ENCODE data around the gene RGS10.

The RGS10 gene

GRCh38 chr10:119517235-119518141 lies 25.0 kb downstream of the RGS10 start:
- no peak for DNase-seq

DNA sequence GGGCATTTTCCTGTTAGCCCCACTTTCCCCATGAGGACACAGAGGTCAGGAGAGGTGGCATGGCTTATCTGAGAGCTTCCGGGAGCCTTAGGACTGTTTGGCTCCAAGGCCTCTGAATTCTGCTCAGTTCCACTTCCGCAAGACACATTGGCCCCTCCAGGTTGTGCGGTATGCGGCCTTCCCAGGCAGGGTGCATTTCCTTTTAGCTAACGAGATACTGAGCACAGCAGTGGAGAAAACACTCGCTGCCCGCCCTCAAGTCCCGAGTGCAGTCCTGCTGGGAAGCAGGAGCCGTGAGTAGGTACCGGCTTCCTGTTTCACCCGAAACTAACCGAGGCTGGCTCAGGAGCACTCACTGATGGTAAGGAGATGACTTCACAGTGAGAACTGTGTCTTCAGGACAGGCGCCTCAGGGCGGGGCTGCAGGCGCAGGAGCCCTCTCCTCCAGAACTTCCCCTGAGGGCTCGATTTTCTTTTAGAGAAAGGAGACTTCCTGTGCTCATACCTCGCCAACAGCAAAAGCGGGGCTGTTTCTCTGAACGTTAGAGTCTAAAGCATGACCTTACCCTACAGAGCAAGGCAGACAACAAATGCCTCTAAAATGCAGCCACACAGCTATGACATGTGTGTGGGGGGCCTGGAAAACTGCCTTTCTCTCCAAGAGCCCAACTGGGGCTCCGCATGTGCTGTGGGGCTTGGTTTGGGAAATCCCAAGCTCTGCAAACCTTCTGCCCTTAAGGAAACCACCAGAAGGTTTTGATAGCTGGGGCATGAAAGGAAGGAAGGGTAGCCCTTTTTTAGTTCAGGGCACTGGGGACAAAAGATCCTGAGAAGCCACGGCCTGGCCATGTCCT lies 25.9 kb downstream of the RGS10 start:
- no peak for DNase-seq

GRCh38 chr10:119515511-119516045 lies 26.9 kb downstream of the RGS10 start:
- no peak for DNase-seq

GRCh38 chr10:119514819-119515218 lies 27.7 kb downstream of the RGS10 start:
- no peak for DNase-seq

DNA sequence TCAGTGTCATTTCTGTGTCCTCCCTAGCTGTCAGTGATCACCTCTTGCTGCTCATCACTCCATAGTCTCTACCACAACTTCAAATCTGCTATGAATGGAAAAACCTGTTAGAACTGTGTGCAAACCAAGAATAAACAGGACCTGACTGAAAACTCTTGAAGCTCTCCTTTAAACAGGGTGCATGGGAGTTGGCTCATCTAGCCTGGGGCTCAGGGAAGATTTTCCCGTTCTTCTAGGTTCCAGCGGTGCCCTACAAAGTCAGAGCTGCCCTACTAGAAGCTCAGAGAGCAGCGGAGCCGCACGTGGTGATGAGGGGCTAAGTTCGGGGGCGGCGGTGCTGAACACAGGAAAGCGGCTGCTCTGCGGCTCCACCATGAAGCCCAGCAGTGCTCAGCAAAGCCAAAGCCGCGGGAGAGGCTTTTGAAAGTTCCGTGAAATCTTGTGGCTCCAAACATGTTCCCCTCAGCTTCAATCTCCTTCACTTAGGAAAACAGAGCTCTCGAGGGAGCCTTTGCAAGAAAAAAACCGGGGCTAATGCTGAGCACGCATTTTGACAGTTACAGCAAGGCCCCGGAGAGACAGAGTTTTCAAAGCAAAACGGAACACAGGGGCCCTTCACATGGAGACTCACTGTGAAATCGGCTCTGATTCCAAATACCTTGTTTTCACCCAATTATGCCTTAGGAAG lies 30.5 kb downstream of the RGS10 start:
- DNase-seq, result no peak

- no peak for DNase-seq
Measured at GRCh38 chr10:119509909-119510451, 32.5 kb downstream of the RGS10 start.

GRCh38 chr10:119507115-119507514 lies 35.4 kb downstream of the RGS10 start:
- no peak for DNase-seq

DNA sequence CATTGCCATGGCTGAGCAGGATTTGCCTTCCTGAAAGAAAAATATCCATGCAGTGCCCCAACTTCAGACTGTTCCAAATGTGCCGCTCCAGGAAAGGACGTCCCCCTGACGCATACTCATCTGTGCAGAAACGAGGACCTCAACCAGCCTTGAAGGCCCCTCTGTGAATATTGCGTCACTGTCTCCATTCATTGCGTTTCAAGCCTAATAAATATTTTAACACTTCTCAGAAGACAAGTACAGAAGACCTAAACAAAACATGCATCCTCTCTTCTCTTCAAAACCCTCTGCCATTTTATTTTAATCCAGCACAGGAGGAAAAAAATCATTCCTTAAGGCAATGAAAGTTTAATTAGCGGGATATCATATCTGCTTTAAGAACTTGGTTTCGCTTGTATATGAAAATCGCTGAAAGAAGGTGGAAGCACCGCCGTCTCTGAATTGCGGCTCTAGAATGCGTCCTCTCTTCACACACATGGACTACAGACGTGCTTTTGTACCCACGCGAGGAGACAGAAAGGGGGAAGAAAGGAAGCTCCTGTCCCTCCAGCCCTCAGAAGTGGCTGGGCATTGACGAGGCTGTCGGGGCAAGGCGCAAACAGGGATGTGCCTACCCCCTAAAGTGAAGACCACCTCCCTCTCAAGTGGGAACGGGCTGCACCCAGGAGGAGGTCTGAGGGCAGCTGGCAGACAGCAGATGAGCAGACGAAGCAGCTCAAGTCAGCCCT lies 36.8 kb downstream of the RGS10 start:
- no peak for DNase-seq

GRCh38 chr10:119505131-119505551 lies 37.4 kb downstream of the RGS10 start:
- DNase-seq, result no peak

DNA sequence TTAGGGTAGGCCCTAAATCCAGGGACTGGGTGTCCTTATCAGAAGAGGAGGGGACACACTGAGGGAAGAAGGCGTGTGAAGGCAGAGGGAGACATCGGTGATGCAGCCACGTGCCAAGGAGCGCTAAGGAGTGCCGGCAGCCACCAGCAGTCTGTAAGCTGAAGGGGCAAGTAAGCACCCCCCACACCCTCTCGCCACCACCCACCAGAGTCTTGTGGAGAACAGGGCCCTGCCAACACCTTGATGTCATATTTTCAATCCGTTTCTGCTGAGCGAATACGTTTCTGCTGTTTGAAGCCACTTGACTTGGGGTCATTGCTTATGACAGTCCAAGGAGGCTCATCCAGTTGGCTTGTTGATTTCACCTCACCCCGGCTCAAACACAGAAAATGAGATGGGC lies 37.9 kb downstream of the RGS10 start:
- no peak for DNase-seq

GRCh38 chr10:119503821-119504220 lies 38.7 kb downstream of the RGS10 start:
- DNase-seq, result no peak

- DNase-seq, result no peak
Measured at GRCh38 chr10:119502618-119503155, 39.8 kb downstream of the RGS10 start.

DNA sequence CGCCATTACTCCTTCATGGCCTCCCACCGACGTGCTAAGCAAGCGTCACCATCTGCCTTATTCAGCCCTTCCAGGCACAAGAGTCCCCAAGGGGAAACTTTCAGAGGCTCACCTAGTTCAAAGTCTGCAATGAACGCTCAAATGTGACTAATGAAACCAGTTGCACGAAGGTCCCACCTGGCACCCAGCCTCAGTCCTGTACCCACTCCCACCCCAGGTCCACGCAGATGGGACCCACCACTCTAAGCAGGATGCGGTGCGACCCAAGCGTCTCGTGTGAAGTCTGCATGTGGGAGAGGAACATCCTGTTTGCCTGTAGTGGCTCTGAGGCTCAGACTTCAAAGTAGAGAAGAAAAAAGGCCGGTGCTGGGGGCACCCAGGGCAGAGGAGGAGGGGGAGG lies 40.3 kb downstream of the RGS10 start:
- peak; percentile 59 for DNase-seq

- no peak for DNase-seq
Measured at GRCh38 chr10:119501690-119502089, 40.8 kb downstream of the RGS10 start.

DNA sequence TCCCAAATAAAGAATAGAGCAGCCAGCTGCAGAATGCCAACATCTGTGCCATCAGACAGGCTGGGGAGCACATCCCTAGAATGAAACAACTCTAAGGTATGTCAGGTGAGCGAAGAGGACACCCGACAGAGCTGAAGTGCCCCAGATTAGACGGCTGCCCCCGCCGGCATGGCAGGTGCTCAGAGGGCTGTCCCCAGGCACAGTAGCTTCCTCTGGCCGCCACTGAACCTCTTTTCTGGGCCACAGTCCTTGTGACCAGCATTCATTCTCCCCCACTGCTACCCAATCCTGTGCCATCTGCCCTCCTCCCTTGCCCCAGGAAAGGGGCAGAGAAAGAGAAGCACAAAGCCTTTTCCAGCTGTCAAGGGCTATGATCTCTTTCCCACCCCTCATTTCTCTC lies 41.7 kb downstream of the RGS10 start:
- no peak for DNase-seq

DNA sequence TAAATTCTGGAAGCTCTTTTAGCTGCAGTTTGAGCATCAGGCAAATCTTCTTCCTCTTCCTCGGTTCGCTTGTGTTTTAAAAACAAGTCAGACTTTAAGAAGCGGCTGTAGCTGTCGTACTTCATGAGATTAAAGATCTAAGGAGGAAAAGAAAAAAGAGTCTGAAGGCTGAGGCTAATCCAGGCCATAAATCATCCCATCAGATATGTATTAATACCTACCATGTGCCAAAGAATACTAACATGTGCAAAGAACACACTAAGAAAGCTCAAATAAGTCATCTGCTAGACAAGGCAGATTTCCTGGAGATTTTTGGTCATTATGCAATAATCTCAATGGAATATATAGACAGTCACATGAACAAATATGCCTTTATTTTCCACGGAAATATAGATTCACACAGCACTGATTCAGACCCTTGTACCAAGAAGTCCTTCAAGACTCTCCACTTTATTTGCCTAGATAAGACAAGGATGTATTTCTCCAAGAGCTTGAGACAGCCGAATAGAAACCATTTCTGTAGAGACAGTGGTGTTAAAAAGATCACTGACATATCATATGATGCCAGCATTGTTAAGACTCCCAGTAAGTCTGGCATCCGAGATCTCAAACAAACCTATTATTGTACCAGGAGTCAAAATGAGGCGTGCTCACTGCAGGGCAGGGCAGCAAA lies 42.3 kb downstream of the RGS10 start:
- no peak for DNase-seq

- DNase-seq, result no peak
Measured at GRCh38 chr10:119499677-119500002, 42.9 kb downstream of the RGS10 start.

GRCh38 chr10:119498889-119499676 lies 43.4 kb downstream of the RGS10 start:
- no peak for DNase-seq

GRCh38 chr10:119497243-119497642 lies 45.3 kb downstream of the RGS10 start:
- DNase-seq, result no peak

- no peak for DNase-seq
Measured at GRCh38 chr10:119496273-119496672, 46.2 kb downstream of the RGS10 start.
